Superior temporal gyrus (tissue), 1 donor: ENCODE data around the gene IGFBP5.

Source experiments
- DNase-seq: peaks from one replicate; pipeline ENCODE4 v3.0.0-alpha.2; 2016; ENCODE audit errors: extremely low spot score

Gene IGFBP5

GRCh38 chr2:216665717-216666116 lies 29.6 kb downstream of the IGFBP5 start:
- no peak for DNase-seq

GRCh38 chr2:216665242-216665641 lies 30.1 kb downstream of the IGFBP5 start:
- no peak for DNase-seq

- no peak for DNase-seq
Measured at GRCh38 chr2:216664593-216665034, 30.7 kb downstream of the IGFBP5 start.

GRCh38 chr2:216663846-216664245 lies 31.5 kb downstream of the IGFBP5 start:
- DNase-seq: no peak

- no peak for DNase-seq
Measured at GRCh38 chr2:216663106-216663505, 32.2 kb downstream of the IGFBP5 start.

GRCh38 chr2:216661639-216662375 lies 33.5 kb downstream of the IGFBP5 start:
- DNase-seq: no peak

GRCh38 chr2:216661051-216661450 lies 34.3 kb downstream of the IGFBP5 start:
- no peak for DNase-seq

GRCh38 chr2:216660496-216660895 lies 34.9 kb downstream of the IGFBP5 start:
- no peak for DNase-seq

GRCh38 chr2:216659276-216659675 lies 36.1 kb downstream of the IGFBP5 start:
- DNase-seq: no peak

- DNase-seq: no peak
Measured at GRCh38 chr2:216658757-216659156, 36.6 kb downstream of the IGFBP5 start.

- DNase-seq: no peak
Measured at GRCh38 chr2:216657980-216658379, 37.4 kb downstream of the IGFBP5 start.

GRCh38 chr2:216657086-216657855 lies 38.1 kb downstream of the IGFBP5 start:
- no peak for DNase-seq

GRCh38 chr2:216654528-216655052 lies 40.8 kb downstream of the IGFBP5 start:
- DNase-seq: no peak

- no peak for DNase-seq
Measured at GRCh38 chr2:216653931-216654365, 41.4 kb downstream of the IGFBP5 start.

- DNase-seq: no peak
Measured at GRCh38 chr2:216653093-216653799, 42.1 kb downstream of the IGFBP5 start.

GRCh38 chr2:216652566-216652965 lies 42.8 kb downstream of the IGFBP5 start:
- DNase-seq: no peak

- DNase-seq: no peak
Measured at GRCh38 chr2:216651351-216651881, 43.9 kb downstream of the IGFBP5 start.

- no peak for DNase-seq
Measured at GRCh38 chr2:216650626-216651257, 44.6 kb downstream of the IGFBP5 start.

GRCh38 chr2:216649574-216649973 lies 45.8 kb downstream of the IGFBP5 start:
- DNase-seq: no peak

GRCh38 chr2:216648105-216648504 lies 47.2 kb downstream of the IGFBP5 start:
- no peak for DNase-seq

- DNase-seq: no peak
Measured at GRCh38 chr2:216646116-216646515, 49.2 kb downstream of the IGFBP5 start.

- DNase-seq: no peak
Measured at GRCh38 chr2:216645636-216645950, 49.8 kb downstream of the IGFBP5 start.
